HEK293 (cell line): ENCODE results near the gene BCKDHA.

Experiments used
- GLIS1 ChIP-seq: fragments of 450-650 bp; formaldehyde crosslinking; IDR thresholded peaks from 2 replicates; pipeline ENCODE4 v1.5.1; 2016; ENCODE audit warnings: missing biosample characterization, missing genetic modification characterization
- HOXC10 ChIP-seq: sonication (generic); formaldehyde crosslinking; IDR thresholded peaks from 2 replicates; pipeline ENCODE4 v1.8.1; 2023; ENCODE audit warnings: mild to moderate bottlenecking, missing genetic modification reagents
- KLF10 ChIP-seq: fragments of 450-650 bp; IDR thresholded peaks from 2 replicates; pipeline ENCODE4 v1.5.1; 2018; ENCODE audit warnings: missing biosample characterization, mild to moderate bottlenecking, missing genetic modification characterization
- MZF1 ChIP-seq: fragments of 450-650 bp; formaldehyde crosslinking; IDR thresholded peaks from 2 replicates; pipeline ENCODE4 v1.5.1; 2017; ENCODE audit warnings: missing biosample characterization, missing genetic modification characterization, borderline replicate concordance
- PATZ1 ChIP-seq: fragments of 450-650 bp; formaldehyde crosslinking; IDR thresholded peaks from 2 replicates; pipeline ENCODE4 v1.5.1; 2016; ENCODE audit warnings: missing biosample characterization, missing genetic modification characterization
- SP7 ChIP-seq: fragments of 450-650 bp; formaldehyde crosslinking; IDR thresholded peaks from 2 replicates; pipeline ENCODE4 v1.5.1; 2016; ENCODE audit warnings: missing biosample characterization, missing genetic modification characterization
- ZBTB17 ChIP-seq: fragments of 450-650 bp; formaldehyde crosslinking; IDR thresholded peaks from 2 replicates; pipeline ENCODE4 v1.5.1; 2016; ENCODE audit warnings: missing biosample characterization, missing genetic modification characterization
- ZBTB20 ChIP-seq: fragments of 450-650 bp; formaldehyde crosslinking; IDR thresholded peaks from 2 replicates; pipeline ENCODE4 v1.5.1; 2016; ENCODE audit warnings: missing biosample characterization, missing genetic modification characterization
- ZBTB21 ChIP-seq: fragments of 450-650 bp; formaldehyde crosslinking; IDR thresholded peaks from 2 replicates; pipeline ENCODE4 v1.5.1; 2017; ENCODE audit warnings: missing biosample characterization, missing genetic modification characterization
- ZBTB48 ChIP-seq: fragments of 450-650 bp; formaldehyde crosslinking; IDR thresholded peaks from 2 replicates; pipeline ENCODE4 v1.5.1; 2016; ENCODE audit warnings: missing biosample characterization, missing genetic modification characterization
- ZFP69B ChIP-seq: fragments of 450-650 bp; formaldehyde crosslinking; IDR thresholded peaks from 2 replicates; pipeline ENCODE4 v1.5.1; 2016; ENCODE audit warnings: missing biosample characterization, missing genetic modification characterization
- ZNF280D ChIP-seq: fragments of 450-650 bp; formaldehyde crosslinking; IDR thresholded peaks from 2 replicates; pipeline ENCODE4 v1.5.1; 2016; ENCODE audit warnings: missing biosample characterization, missing genetic modification characterization
- ZNF302 ChIP-seq: fragments of 450-650 bp; formaldehyde crosslinking; IDR thresholded peaks from 2 replicates; pipeline ENCODE4 v1.5.1; 2016; ENCODE audit warnings: missing biosample characterization, missing genetic modification characterization, low read depth
- ZNF501 ChIP-seq: fragments of 450-650 bp; formaldehyde crosslinking; IDR thresholded peaks from 2 replicates; pipeline ENCODE4 v1.5.1; 2016; ENCODE audit warnings: missing biosample characterization, missing genetic modification characterization
- ZNF510 ChIP-seq: fragments of 450-650 bp; formaldehyde crosslinking; IDR thresholded peaks from 2 replicates; pipeline ENCODE4 v1.5.1; 2018; ENCODE audit warnings: mild to moderate bottlenecking, missing genetic modification characterization, missing biosample characterization; ENCODE audit not compliant: insufficient replicate concordance
- ZNF530 ChIP-seq: fragments of 450-650 bp; formaldehyde crosslinking; IDR thresholded peaks from 2 replicates; pipeline ENCODE4 v1.5.1; 2016; ENCODE audit warnings: low read depth, missing biosample characterization, missing genetic modification characterization
- ZNF596 ChIP-seq: fragments of 450-650 bp; IDR thresholded peaks from 2 replicates; pipeline ENCODE4 v1.5.0; 2018; ENCODE audit warnings: missing biosample characterization, mild to moderate bottlenecking, missing genetic modification characterization, moderate library complexity
- ZNF600 ChIP-seq: fragments of 450-650 bp; formaldehyde crosslinking; IDR thresholded peaks from 2 replicates; pipeline ENCODE4 v1.5.1; 2016; ENCODE audit warnings: missing biosample characterization, missing genetic modification characterization
- ZNF629 ChIP-seq: fragments of 450-650 bp; formaldehyde crosslinking; IDR thresholded peaks from 2 replicates; pipeline ENCODE4 v1.5.1; 2017; ENCODE audit warnings: missing biosample characterization, missing genetic modification characterization
- ZNF660 ChIP-seq: fragments of 450-650 bp; IDR thresholded peaks from 2 replicates; pipeline ENCODE4 v1.5.1; 2018; ENCODE audit warnings: missing biosample characterization, mild to moderate bottlenecking, missing genetic modification characterization
- ZNF76 ChIP-seq: fragments of 450-650 bp; formaldehyde crosslinking; IDR thresholded peaks from 2 replicates; pipeline ENCODE4; 2016; ENCODE audit warnings: low read depth, missing biosample characterization, missing genetic modification characterization, borderline replicate concordance
- TF ChIP-seq, protein P1 (sequence below): fragments of 450-650 bp; formaldehyde crosslinking; IDR thresholded peaks from 2 replicates; pipeline ENCODE4 v1.5.1; 2016; ENCODE audit warnings: missing biosample characterization, missing genetic modification characterization
- TF ChIP-seq, protein P2 (sequence below): fragments of 450-650 bp; formaldehyde crosslinking; IDR thresholded peaks from 2 replicates; pipeline ENCODE4 v1.5.0; 2017; ENCODE audit warnings: missing biosample characterization, missing genetic modification characterization, borderline replicate concordance
- TF ChIP-seq, protein P3 (sequence below): fragments of 450-650 bp; formaldehyde crosslinking; IDR thresholded peaks from 2 replicates; pipeline ENCODE4 v1.5.1; 2016; ENCODE audit warnings: missing biosample characterization, missing genetic modification characterization
- TF ChIP-seq, protein P4 (sequence below): fragments of 450-650 bp; formaldehyde crosslinking; IDR thresholded peaks from 2 replicates; pipeline ENCODE4 v1.5.1; 2016; ENCODE audit warnings: missing biosample characterization, missing genetic modification characterization

BCKDHA gene

GRCh38 chr19:41373993-41374392 is 23.6 kb upstream of the BCKDHA start (continued):
- TF ChIP-seq, protein P1, sequence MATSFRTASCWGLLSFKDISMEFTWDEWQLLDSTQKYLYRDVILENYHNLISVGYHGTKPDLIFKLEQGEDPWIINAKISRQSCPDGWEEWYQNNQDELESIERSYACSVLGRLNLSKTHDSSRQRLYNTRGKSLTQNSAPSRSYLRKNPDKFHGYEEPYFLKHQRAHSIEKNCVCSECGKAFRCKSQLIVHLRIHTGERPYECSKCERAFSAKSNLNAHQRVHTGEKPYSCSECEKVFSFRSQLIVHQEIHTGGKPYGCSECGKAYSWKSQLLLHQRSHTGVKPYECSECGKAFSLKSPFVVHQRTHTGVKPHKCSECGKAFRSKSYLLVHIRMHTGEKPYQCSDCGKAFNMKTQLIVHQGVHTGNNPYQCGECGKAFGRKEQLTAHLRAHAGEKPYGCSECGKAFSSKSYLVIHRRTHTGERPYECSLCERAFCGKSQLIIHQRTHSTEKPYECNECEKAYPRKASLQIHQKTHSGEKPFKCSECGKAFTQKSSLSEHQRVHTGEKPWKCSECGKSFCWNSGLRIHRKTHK, result no peak
- TF ChIP-seq, protein P2, sequence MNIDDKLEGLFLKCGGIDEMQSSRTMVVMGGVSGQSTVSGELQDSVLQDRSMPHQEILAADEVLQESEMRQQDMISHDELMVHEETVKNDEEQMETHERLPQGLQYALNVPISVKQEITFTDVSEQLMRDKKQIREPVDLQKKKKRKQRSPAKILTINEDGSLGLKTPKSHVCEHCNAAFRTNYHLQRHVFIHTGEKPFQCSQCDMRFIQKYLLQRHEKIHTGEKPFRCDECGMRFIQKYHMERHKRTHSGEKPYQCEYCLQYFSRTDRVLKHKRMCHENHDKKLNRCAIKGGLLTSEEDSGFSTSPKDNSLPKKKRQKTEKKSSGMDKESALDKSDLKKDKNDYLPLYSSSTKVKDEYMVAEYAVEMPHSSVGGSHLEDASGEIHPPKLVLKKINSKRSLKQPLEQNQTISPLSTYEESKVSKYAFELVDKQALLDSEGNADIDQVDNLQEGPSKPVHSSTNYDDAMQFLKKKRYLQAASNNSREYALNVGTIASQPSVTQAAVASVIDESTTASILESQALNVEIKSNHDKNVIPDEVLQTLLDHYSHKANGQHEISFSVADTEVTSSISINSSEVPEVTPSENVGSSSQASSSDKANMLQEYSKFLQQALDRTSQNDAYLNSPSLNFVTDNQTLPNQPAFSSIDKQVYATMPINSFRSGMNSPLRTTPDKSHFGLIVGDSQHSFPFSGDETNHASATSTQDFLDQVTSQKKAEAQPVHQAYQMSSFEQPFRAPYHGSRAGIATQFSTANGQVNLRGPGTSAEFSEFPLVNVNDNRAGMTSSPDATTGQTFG (tag by site-specific recombination), result no peak
- TF ChIP-seq ZNF600 (peak; percentile 59), SP7 (tag by site-specific recombination) (peak; percentile 61), ZBTB21 (tag by site-specific recombination) (peak; percentile 27; the same call in 1 of the 2 replicates), ZNF280D (tag by site-specific recombination) (no peak), GLIS1 (tag by site-specific recombination) (peak; percentile 98), ZNF530 (tag by site-specific recombination) (no peak), KLF10 (tag by site-specific recombination) (peak; percentile 74), HOXC10 (CRISPR knock-in tag) (no peak), MZF1 (no peak), ZNF660 (tag by site-specific recombination) (peak; percentile 95), ZNF510 (tag by site-specific recombination) (no peak), ZBTB48 (tag by site-specific recombination) (peak; percentile 96), ZNF629 (peak; percentile 72), PATZ1 (peak; percentile 58), ZNF76 (tag by site-specific recombination) (peak; percentile 77; the same call in 1 of the 2 replicates), ZNF302 (tag by site-specific recombination) (no peak), ZNF596 (tag by site-specific recombination) (0 out of 2 replicates have a peak, but pooled peaks have one; percentile 24), ZNF501 (tag by site-specific recombination) (no peak), ZBTB20 (peak; percentile 91), ZFP69B (peak; percentile 88), ZBTB17 (tag by site-specific recombination) (peak; percentile 92)
- TF ChIP-seq, protein P3, sequence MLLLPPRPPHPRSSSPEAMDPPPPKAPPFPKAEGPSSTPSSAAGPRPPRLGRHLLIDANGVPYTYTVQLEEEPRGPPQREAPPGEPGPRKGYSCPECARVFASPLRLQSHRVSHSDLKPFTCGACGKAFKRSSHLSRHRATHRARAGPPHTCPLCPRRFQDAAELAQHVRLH (tag by site-specific recombination), result peak; percentile 69; the same call in 1 of the 2 replicates
- TF ChIP-seq, protein P4, sequence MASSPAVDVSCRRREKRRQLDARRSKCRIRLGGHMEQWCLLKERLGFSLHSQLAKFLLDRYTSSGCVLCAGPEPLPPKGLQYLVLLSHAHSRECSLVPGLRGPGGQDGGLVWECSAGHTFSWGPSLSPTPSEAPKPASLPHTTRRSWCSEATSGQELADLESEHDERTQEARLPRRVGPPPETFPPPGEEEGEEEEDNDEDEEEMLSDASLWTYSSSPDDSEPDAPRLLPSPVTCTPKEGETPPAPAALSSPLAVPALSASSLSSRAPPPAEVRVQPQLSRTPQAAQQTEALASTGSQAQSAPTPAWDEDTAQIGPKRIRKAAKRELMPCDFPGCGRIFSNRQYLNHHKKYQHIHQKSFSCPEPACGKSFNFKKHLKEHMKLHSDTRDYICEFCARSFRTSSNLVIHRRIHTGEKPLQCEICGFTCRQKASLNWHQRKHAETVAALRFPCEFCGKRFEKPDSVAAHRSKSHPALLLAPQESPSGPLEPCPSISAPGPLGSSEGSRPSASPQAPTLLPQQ (tag by site-specific recombination), result peak; percentile 96
